Gastroesophageal sphincter (tissue), 4 donors: ENCODE data around the gene ZNF771. TPM values are rescaled to one million over a fixed set of nuclear protein-coding genes. Genes with fewer than 3 reads are reported as not detected.

Experiments
- ATAC-seq: fragments of 150-250 bp; one replicate; pipeline ENCODE4 v1.9.1; 2016; ENCODE audit warnings: mild to moderate bottlenecking, moderate library complexity
- H3K27ac ChIP-seq, 4 donors: fragments of 200-600 bp; sonication (generic) in 3 of 4; 1 replicate in 3 of 4; 2 replicates in 1 of 4; pipeline ENCODE4 v1.5.1; 2016 to 2019
- H3K27me3 ChIP-seq: fragments of 200-600 bp; sonication (generic); one replicate; pipeline ENCODE4 v1.5.1; 2019
- H3K36me3 ChIP-seq, 2 donors: fragments of 200-600 bp; sonication (generic); one replicate each; pipeline ENCODE4 v1.5.1; 2019; ENCODE audit warnings: control low read depth in 1 of 2
- H3K4me1 ChIP-seq, 3 donors: fragments of 200-600 bp; sonication (generic); 1 replicate in 2 of 3; 2 replicates in 1 of 3; pipeline ENCODE4 v1.5.1; 2016 to 2019; ENCODE audit warnings: control low read depth in 2 of 3
- H3K4me3 ChIP-seq, 2 donors: fragments of 200-600 bp; sonication (generic); one replicate each; pipeline ENCODE4 v1.5.1; 2019; ENCODE audit warnings: mild to moderate bottlenecking in 1 of 2, moderate library complexity in 1 of 2
- H3K9me3 ChIP-seq, 3 donors: fragments of 200-600 bp; sonication (generic); one replicate each; pipeline ENCODE4 v1.5.1; 2017 to 2019; ENCODE audit warnings: control low read depth in 2 of 3
- CTCF ChIP-seq, 4 experiments: fragments of 200-600 bp in 2 of 4; fragments of 450-650 bp in 2 of 4; sonication (generic) in 1 of 4; IDR thresholded peaks; one replicate each; pipeline ENCODE4 v1.5.1; 2017 to 2019; ENCODE audit warnings: antibody characterized with exemption in 4 of 4, mild to moderate bottlenecking in 2 of 4, moderate library complexity in 2 of 4
- EP300 ChIP-seq: sonication (generic); formaldehyde crosslinking; IDR thresholded peaks from one replicate; pipeline ENCODE4 v1.6.1; 2017; ENCODE audit warnings: antibody characterized with exemption, mild to moderate bottlenecking
- POLR2A ChIP-seq, 2 donors: fragments of 450-650 bp; IDR thresholded peaks; one replicate each; pipeline ENCODE4 v1.6.1; 2017; ENCODE audit warnings: antibody characterized with exemption in 2 of 2, mild to moderate bottlenecking in 2 of 2, moderate library complexity in 1 of 2
- POLR2AphosphoS5 ChIP-seq: sonication (generic); formaldehyde crosslinking; IDR thresholded peaks from one replicate; pipeline ENCODE4 v1.6.1; 2017; ENCODE audit warnings: antibody characterized with exemption
- WGBS, 2 donors: methylation state at CpG; one replicate each; pipeline ENCODE4 v1.1.5; 2018; ENCODE audit warnings: low coverage in 1 of 2; 5-methylcytosine and 5-hydroxymethylcytosine counted together
- total RNA-seq, 4 donors: library from RNA; depleted of rRNA; stranded (reverse); fragments of >200 nt; gene quantifications; one replicate each; pipeline ENCODE4 v1.1.0, GENCODE V29; 2016

Gene ZNF771
- total RNA-seq, 4 donors from 2014 or later: 17.6 to 29.3 (median 19.5) TPM

- Histone ChIP-seq H3K27me3 (no peaks in the 10 kb centered on the region), H3K27ac (no peak within 1 kb of the TSS), H3K4me3 (no peak within 1 kb of the TSS), H3K4me1 (peaks cover 0 to 32% (median 15%) of the 10 kb centered on the region in 3 donors), H3K9me3 (no peaks in the 10 kb centered on the region), H3K36me3 (no peaks in the 10 kb centered on the region)
- no CpG with 5 or more reads among the region's 6 CpGs for WGBS, 2 donors
- no peak for TF ChIP-seq POLR2AphosphoS5
- no peak for ATAC-seq
Measured at GRCh38 chr16:30374538-30374937, 32.9 kb upstream of the ZNF771 start, which contains the start of gene MYL11. MYL11 (plus strand) TSS chr16:30374802; CDS start chr16:30374858, 56 bp downstream.

- Histone ChIP-seq H3K27ac (peak overlapping the region in 2 of 4 donors; percentile 12 to 100), H3K4me3 (no peak overlapping the region), H3K4me1 (peaks cover 0 to 41% (median 15%) of the 10 kb centered on the region in 3 donors), H3K27me3 (no peaks in the 10 kb centered on the region), H3K9me3 (no peaks in the 10 kb centered on the region), H3K36me3 (no peaks in the 10 kb centered on the region)
- 70 to 90% methylated on average over 2 of the region's 8 CpGs for WGBS, 2 donors
- ATAC-seq: no peak
- TF ChIP-seq EP300 (no peak), POLR2AphosphoS5 (no peak), CTCF (IDR thresholded peaks at IDR 0.05) (no peak), POLR2A (IDR thresholded peaks at IDR 0.05) (no peak)
Measured at GRCh38 chr16:30375864-30376263, 31.5 kb upstream of the ZNF771 start.

- Histone ChIP-seq H3K27ac (peak overlapping the region in 3 of 4 donors; percentile 98 to 100 (median 100)), H3K36me3 (no peaks in the 10 kb centered on the region), H3K4me1 (peaks cover 0 to 36% (median 10%) of the 10 kb centered on the region in 3 donors), H3K27me3 (no peaks in the 10 kb centered on the region), H3K4me3 (no peak overlapping the region), H3K9me3 (no peaks in the 10 kb centered on the region)
- WGBS, 2 donors: no CpG with 5 or more reads among the region's 8 CpGs
- TF ChIP-seq POLR2A (IDR thresholded peaks at IDR 0.05) (no peak), POLR2AphosphoS5 (no peak), CTCF (IDR thresholded peaks at IDR 0.05) (no peak), EP300 (no peak)
- ATAC-seq: no peak
Measured at GRCh38 chr16:30376461-30376902, 30.9 kb upstream of the ZNF771 start.

- ATAC-seq: no peak
- Histone ChIP-seq H3K27me3 (no peaks in the 10 kb centered on the region), H3K9me3 (no peaks in the 10 kb centered on the region), H3K36me3 (no peaks in the 10 kb centered on the region), H3K4me1 (peaks cover 0 to 35% (median 10%) of the 10 kb centered on the region in 3 donors), H3K27ac (peak overlapping the region; percentile 90 to 100 (median 99)), H3K4me3 (peak overlapping the region; percentile 44 to 68)
- 38 to 41% methylated on average over 11 to 16 of the region's 29 CpGs for WGBS, 2 donors
- no peak for TF ChIP-seq POLR2AphosphoS5
- TF ChIP-seq EP300: no peak
- no peak for TF ChIP-seq CTCF (IDR thresholded peaks at IDR 0.05)
- no peak for TF ChIP-seq POLR2A (IDR thresholded peaks at IDR 0.05)
Measured at GRCh38 chr16:30377050-30377811, 30.2 kb upstream of the ZNF771 start.

GRCh38 chr16:30377812-30378235, 29.6 kb upstream of the ZNF771 start:
- peak; percentile 77 for ATAC-seq
- H3K9me3 ChIP-seq: no peaks in the 10 kb centered on the region
- peak overlapping the region; percentile 44 to 68 for H3K4me3 ChIP-seq
- no peaks in the 10 kb centered on the region for H3K36me3 ChIP-seq
- H3K27me3 ChIP-seq: no peaks in the 10 kb centered on the region
- peak overlapping the region; percentile 90 to 100 (median 99) for H3K27ac ChIP-seq
- 0% methylated on average over 3 of the region's 39 CpGs; no CpG with 5 or more reads in 1 of the 2 donors for WGBS, 2 donors
- TF ChIP-seq POLR2A (IDR thresholded peaks at IDR 0.05): peak; percentile 58 to 79
- TF ChIP-seq POLR2AphosphoS5: peak; percentile 81
- TF ChIP-seq EP300: no peak
- peak in 1 of 4 experiments; percentile 10 for TF ChIP-seq CTCF (IDR thresholded peaks at IDR 0.05)
- peaks cover 0 to 41% (median 10%) of the 10 kb centered on the region in 3 donors for H3K4me1 ChIP-seq
